Peyer's patch (tissue), 4 donors: Measurements from ENCODE around the gene POM121.
"Not testable (repeated sequence)": the region's sequence is repeated elsewhere in the genome, so short reads cannot be mapped to it uniquely, and the experiment has no call there.

Experiments
- CTCF ChIP-seq, 6 experiments: fragments of 450-650 bp in 4 of 6; fragments of 200-600 bp in 2 of 6; sonication (generic) in 1 of 6; IDR thresholded peaks; one replicate each; pipeline ENCODE4 v1.5.1; 2017 to 2019; ENCODE audit warnings: antibody characterized with exemption in 6 of 6, mild to moderate bottlenecking in 3 of 6, moderate library complexity in 1 of 6
- POLR2A ChIP-seq, 2 donors: fragments of 450-650 bp; IDR thresholded peaks; one replicate each; pipeline ENCODE4 v1.5.1; 2017; ENCODE audit warnings: antibody characterized with exemption in 2 of 2, mild to moderate bottlenecking in 2 of 2, moderate library complexity in 2 of 2

GRCh38 chr7:72963056-72963455 lies 38.2 kb downstream of the POM121 start:
- TF ChIP-seq CTCF, POLR2A (IDR thresholded peaks at IDR 0.05): not testable (repeated sequence)
